Activated CD8-positive, alpha-beta T cell treated with anti-CD3 and anti-CD28 coated beads for 36 hours (primary cell): Measurements from ENCODE around the gene PYCARD. TPM values are rescaled to one million over a fixed set of nuclear protein-coding genes. Genes with fewer than 3 reads are reported as not detected.

ENCODE experiments used
- ATAC-seq: fragments of 200-7000 bp; cut with Tn5 transposase; one replicate; pipeline ENCODE4 v1.10.0; 2021; ENCODE audit warnings: mild to moderate bottlenecking, moderate library complexity
- CTCF ChIA-PET: fragments of 350-600 bp; sonication (Branson Sonifier 250); formaldehyde crosslinking; loops from one replicate; lab custom pipeline; 2021; ENCODE audit warnings: antibody characterized with exemption; lab: Charles Lee
- POLR2A ChIA-PET: fragments of 350-600 bp; sonication (Branson Sonifier 250); formaldehyde crosslinking; loops from one replicate; lab custom pipeline; 2021; ENCODE audit warnings: antibody characterized with exemption; lab: Charles Lee
- DNase-seq: peaks from one replicate; pipeline ENCODE4 v3.0.0-alpha.2; 2020
- H3K27ac Mint-ChIP-seq: one replicate; pipeline ENCODE4 v1.8.0; 2021; ENCODE audit warnings: mild to moderate bottlenecking, mixed read lengths
- H3K27me3 Mint-ChIP-seq: one replicate; pipeline ENCODE4 v1.8.0; 2021; ENCODE audit warnings: mixed read lengths
- H3K36me3 Mint-ChIP-seq: one replicate; pipeline ENCODE4 v1.8.0; 2021; ENCODE audit warnings: low read depth, mixed read lengths
- H3K4me1 Mint-ChIP-seq: one replicate; pipeline ENCODE4 v1.8.0; 2021; ENCODE audit warnings: low read depth, mixed read lengths
- H3K4me3 Mint-ChIP-seq: one replicate; pipeline ENCODE4 v1.8.0; 2021; ENCODE audit warnings: mild to moderate bottlenecking, moderate library complexity, mixed read lengths
- H3K9me3 Mint-ChIP-seq: one replicate; pipeline ENCODE4 v1.8.0; 2021; ENCODE audit warnings: mixed read lengths
- intact Hi-C: fragments of 100-400 bp; cut with micrococcal nuclease; formaldehyde crosslinking; loops from one replicate; pipeline ENCODE4 v1.10.0; 2022
- total RNA-seq, 2 experiments: library from RNA; stranded (reverse); gene quantifications; one replicate each; pipeline ENCODE4 v1.2.3, GENCODE V29; 2021
- TF ChIP-seq, protein P1 (sequence below): fragments of 200-600 bp; IDR thresholded peaks from one replicate; pipeline ENCODE4 v1.8.0; 2022; ENCODE audit warnings: antibody characterized with exemption, mild to moderate bottlenecking

Gene PYCARD
- total RNA-seq, 2 experiments from 2014 or later, result 5.9 to 6.1 TPM

DNA sequence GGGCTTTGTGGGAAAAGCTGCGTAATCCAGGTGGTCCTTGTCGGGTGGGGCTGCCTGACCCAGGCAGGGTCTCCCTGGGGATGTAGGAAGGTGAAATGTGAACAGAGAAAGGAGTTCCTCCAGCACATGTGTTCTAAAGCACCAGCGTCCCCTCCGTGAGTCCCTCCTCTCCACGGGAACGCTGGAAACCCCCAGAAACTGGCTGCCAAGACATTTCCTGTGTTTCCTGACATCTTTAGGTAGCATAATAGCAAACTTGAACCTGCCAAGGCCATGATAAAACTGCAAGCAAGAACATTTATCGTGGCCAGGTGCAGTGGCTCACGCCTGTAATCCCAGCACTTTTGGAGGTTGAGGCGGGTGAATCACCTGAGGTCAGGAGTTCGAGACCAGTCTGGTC is 26.9 kb upstream of the PYCARD start:
- H3K27ac Mint-ChIP-seq, result no peak overlapping the region
- no peak for DNase-seq
- H3K9me3 Mint-ChIP-seq, result no peaks in the 10 kb centered on the region
- no peaks in the 10 kb centered on the region for H3K27me3 Mint-ChIP-seq
- no peak overlapping the region for H3K4me3 Mint-ChIP-seq
- no peak for ATAC-seq
- POLR2A ChIA-PET, result no interaction called here
- TF ChIP-seq, protein P1, sequence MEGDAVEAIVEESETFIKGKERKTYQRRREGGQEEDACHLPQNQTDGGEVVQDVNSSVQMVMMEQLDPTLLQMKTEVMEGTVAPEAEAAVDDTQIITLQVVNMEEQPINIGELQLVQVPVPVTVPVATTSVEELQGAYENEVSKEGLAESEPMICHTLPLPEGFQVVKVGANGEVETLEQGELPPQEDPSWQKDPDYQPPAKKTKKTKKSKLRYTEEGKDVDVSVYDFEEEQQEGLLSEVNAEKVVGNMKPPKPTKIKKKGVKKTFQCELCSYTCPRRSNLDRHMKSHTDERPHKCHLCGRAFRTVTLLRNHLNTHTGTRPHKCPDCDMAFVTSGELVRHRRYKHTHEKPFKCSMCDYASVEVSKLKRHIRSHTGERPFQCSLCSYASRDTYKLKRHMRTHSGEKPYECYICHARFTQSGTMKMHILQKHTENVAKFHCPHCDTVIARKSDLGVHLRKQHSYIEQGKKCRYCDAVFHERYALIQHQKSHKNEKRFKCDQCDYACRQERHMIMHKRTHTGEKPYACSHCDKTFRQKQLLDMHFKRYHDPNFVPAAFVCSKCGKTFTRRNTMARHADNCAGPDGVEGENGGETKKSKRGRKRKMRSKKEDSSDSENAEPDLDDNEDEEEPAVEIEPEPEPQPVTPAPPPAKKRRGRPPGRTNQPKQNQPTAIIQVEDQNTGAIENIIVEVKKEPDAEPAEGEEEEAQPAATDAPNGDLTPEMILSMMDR, result no peak
- no peaks in the 10 kb centered on the region for H3K4me1 Mint-ChIP-seq
- no peaks in the 10 kb centered on the region for H3K36me3 Mint-ChIP-seq
- intact Hi-C loops, result no loop called here
- CTCF ChIA-PET, result no interaction called here

DNA sequence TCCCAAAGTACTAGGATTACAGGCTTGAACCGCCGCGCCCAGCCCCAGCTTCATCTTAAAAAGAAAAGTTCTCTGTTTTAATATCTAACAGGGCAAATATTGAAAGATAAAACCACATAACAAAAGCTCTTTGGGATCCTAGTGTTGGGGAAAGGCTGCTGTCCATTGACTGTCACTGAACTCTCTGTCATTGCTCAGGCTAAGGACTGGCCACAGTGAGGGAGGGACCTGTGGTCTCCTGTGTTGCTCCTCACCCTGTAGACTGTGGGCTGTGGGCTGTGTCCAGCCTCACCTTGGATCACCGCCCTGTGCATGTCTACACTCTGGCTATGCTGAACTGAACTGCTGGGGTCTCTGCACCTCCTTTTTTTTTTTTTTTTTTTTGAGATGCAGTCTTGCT is 25.6 kb upstream of the PYCARD start:
- POLR2A ChIA-PET, result interaction anchor here (1.6 kb wide), 1 partner anchor 11 kb away, joined by 3 read pairs; the partner anchor contains the start of gene PYDC1
- intact Hi-C loops, result no loop called here
- DNase-seq (no peak), ATAC-seq (no peak)
- Mint-ChIP-seq H3K4me1 (no peaks in the 10 kb centered on the region), H3K27ac (no peak overlapping the region), H3K36me3 (no peaks in the 10 kb centered on the region), H3K9me3 (no peaks in the 10 kb centered on the region), H3K27me3 (no peaks in the 10 kb centered on the region), H3K4me3 (no peak overlapping the region)
- CTCF ChIA-PET, result no interaction called here
- TF ChIP-seq, protein P1, result no peak

DNA sequence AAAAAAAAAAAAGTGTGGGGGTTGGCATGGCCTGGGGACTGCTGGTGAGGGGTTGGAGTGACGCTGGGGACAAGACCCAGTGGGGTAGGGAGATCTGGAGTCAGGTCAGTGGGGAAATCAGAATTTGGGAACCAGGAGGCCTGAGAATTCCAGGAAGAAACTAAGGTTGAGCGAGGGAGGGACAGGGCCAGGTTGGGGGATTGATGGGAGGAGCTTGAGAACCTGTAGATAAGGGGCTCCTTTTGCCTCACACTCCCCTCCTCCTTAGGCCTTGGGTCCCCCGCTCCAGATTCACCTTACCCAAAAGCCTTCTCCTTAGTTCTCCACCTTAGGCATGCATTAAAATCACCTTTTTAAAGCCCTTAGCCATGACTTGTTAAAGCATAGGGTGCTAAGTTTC is 22.6 kb upstream of the PYCARD start:
- TF ChIP-seq, protein P1, result no peak
- intact Hi-C loops, result no loop called here
- Mint-ChIP-seq H3K4me3 (no peak overlapping the region), H3K9me3 (no peaks in the 10 kb centered on the region), H3K36me3 (no peaks in the 10 kb centered on the region), H3K27ac (no peak overlapping the region), H3K4me1 (no peaks in the 10 kb centered on the region), H3K27me3 (peaks cover 2% of the 10 kb centered on the region)
- ATAC-seq, result no peak
- DNase-seq, result no peak
- ChIA-PET POLR2A (no interaction called here), CTCF (no interaction called here)

DNA sequence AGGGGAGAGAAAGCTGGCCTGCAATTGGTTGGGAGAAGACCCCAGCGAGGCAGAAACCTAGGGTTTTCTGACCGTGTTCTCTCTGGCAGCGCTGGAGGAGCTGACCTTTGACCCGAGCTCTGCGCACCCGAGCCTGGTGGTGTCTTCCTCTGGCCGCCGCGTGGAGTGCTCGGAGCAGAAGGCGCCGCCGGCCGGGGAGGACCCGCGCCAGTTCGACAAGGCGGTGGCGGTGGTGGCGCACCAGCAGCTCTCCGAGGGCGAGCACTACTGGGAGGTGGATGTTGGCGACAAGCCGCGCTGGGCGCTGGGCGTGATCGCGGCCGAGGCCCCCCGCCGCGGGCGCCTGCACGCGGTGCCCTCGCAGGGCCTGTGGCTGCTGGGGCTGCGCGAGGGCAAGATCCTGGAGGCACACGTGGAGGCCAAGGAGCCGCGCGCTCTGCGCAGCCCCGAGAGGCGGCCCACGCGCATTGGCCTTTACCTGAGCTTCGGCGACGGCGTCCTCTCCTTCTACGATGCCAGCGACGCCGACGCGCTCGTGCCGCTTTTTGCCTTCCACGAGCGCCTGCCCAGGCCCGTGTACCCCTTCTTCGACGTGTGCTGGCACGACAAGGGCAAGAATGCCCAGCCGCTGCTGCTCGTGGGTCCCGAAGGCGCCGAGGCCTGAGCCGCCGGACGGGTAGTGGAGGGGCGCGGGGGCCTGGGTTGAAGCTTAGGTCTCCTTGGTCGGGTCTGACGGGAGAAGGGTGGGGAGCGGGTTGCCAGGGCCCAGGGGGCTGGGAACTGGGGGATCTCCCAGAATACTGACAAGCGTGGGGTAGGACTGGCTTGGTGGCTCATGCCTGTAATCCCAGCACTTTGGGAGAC is 21.8 kb upstream of the PYCARD start:
- peaks cover 2% of the 10 kb centered on the region for H3K27me3 Mint-ChIP-seq
- H3K27ac Mint-ChIP-seq, result no peak overlapping the region
- intact Hi-C loops, result no loop called here
- ChIA-PET CTCF (no interaction called here), POLR2A (interaction anchor here (0.9 kb wide), 1 partner anchor 31 kb away, joined by 3 read pairs; no protein-coding TSS in a partner anchor)
- DNase-seq (no peak), ATAC-seq (no peak)
- TF ChIP-seq, protein P1, result no peak
- no peaks in the 10 kb centered on the region for H3K4me1 Mint-ChIP-seq
- H3K36me3 Mint-ChIP-seq, result no peaks in the 10 kb centered on the region
- H3K4me3 Mint-ChIP-seq, result no peak overlapping the region
- no peaks in the 10 kb centered on the region for H3K9me3 Mint-ChIP-seq

DNA sequence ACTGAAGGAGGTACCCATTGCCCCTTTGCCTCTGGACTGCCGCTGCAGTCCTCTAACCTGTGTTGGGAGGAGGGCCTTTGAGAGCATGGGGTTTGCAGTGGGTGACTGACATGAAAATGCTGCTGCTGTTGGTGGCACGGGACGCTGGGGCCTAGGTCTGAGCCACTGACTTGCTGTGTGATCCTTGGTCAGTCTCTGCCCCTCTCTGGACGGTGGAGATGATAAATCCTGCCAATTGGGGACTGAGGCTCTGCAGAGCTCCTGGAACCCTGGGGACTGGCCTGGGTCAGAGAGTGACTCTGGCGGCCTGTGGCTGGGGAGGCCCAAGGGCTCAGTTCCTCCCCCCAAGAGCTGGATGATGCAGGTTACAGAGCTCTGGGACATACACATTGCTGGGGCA is 20.5 kb upstream of the PYCARD start:
- Mint-ChIP-seq H3K4me3 (no peak overlapping the region), H3K4me1 (no peaks in the 10 kb centered on the region), H3K36me3 (no peaks in the 10 kb centered on the region), H3K27me3 (peaks cover 10% of the 10 kb centered on the region), H3K9me3 (no peaks in the 10 kb centered on the region), H3K27ac (no peak overlapping the region)
- CTCF ChIA-PET, result no interaction called here
- ATAC-seq (no peak), DNase-seq (no peak)
- intact Hi-C loops, result no loop called here
- POLR2A ChIA-PET, result no interaction called here
- TF ChIP-seq, protein P1, result no peak
